ENCODE data around the gene PPP4R1. TPM values are rescaled to one million over a fixed set of nuclear protein-coding genes. Genes with fewer than 3 reads are reported as not detected.
A peak's percentile ranks its signal among the peaks of the same experiment; 100 is the strongest.

The PPP4R1 gene
- total RNA-seq, 2 experiments from 2014 or later = 35.7 to 40.2 TPM

GRCh38 chr18:9578306-9578705, 36.1 kb downstream of the PPP4R1 start:
- H3K27me3 ChIP-seq (ENCODE audit: control insufficient read depth in 1 of 2, insufficient read depth in 2 of 2, low read length in 2 of 2) = no peaks in the 10 kb centered on the region
- Mint-ChIP-seq H3K27me3 (no peaks in the 10 kb centered on the region), H3K36me3 (ENCODE audit: low read depth) (peaks cover 75% of the 10 kb centered on the region), H3K9me3 (peaks cover 8% of the 10 kb centered on the region), H3K27ac (no peak overlapping the region), H3K4me3 (no peak overlapping the region), H3K4me1 (ENCODE audit: low read depth) (no peaks in the 10 kb centered on the region)
- POLR2A ChIA-PET = no interaction called here
- peaks cover 47% of the 10 kb centered on the region for H3K36me3 ChIP-seq (ENCODE audit: insufficient read depth, low read length)
- H3K9me3 ChIP-seq (ENCODE audit: control insufficient read depth in 1 of 2, insufficient read depth in 1 of 2, low read length in 2 of 2) = no peaks in the 10 kb centered on the region
- H3K4me3 ChIP-seq (ENCODE audit: low read length) = no peak overlapping the region
- no peaks in the 10 kb centered on the region for H3K4me1 ChIP-seq (ENCODE audit: insufficient read depth, low read length)
- TF ChIP-seq CTCF (IDR thresholded peaks at IDR 0.05) = no peak
- no peak overlapping the region for H3K27ac ChIP-seq (ENCODE audit: low read depth in 1 of 2, low read length in 2 of 2)
- CTCF ChIA-PET = no interaction called here
- ATAC-seq (ENCODE audit: poor library complexity) (no peak), DNase-seq (no peak)
- intact Hi-C loops (cut with DNase I, micrococcal nuclease) = no loop called here

GRCh38 chr18:9577361-9577760, 37.0 kb downstream of the PPP4R1 start:
- ATAC-seq (ENCODE audit: poor library complexity) (no peak), DNase-seq (no peak)
- Mint-ChIP-seq H3K9me3 (peaks cover 5% of the 10 kb centered on the region), H3K36me3 (ENCODE audit: low read depth) (peaks cover 72% of the 10 kb centered on the region), H3K27ac (no peak overlapping the region), H3K4me3 (no peak overlapping the region), H3K27me3 (no peaks in the 10 kb centered on the region), H3K4me1 (ENCODE audit: low read depth) (no peaks in the 10 kb centered on the region)
- Histone ChIP-seq H3K4me3 (ENCODE audit: low read length) (no peak overlapping the region), H3K27ac (ENCODE audit: low read depth in 1 of 2, low read length in 2 of 2) (no peak overlapping the region), H3K4me1 (ENCODE audit: insufficient read depth, low read length) (no peaks in the 10 kb centered on the region), H3K36me3 (ENCODE audit: insufficient read depth, low read length) (peaks cover 42% of the 10 kb centered on the region), H3K9me3 (ENCODE audit: control insufficient read depth in 1 of 2, insufficient read depth in 1 of 2, low read length in 2 of 2) (no peaks in the 10 kb centered on the region), H3K27me3 (ENCODE audit: control insufficient read depth in 1 of 2, insufficient read depth in 2 of 2, low read length in 2 of 2) (no peaks in the 10 kb centered on the region)
- TF ChIP-seq CTCF (IDR thresholded peaks at IDR 0.05) = no peak
- intact Hi-C loops (cut with DNase I, micrococcal nuclease) = no loop called here
- ChIA-PET CTCF (interaction anchor here (2.3 kb wide), 1 partner anchor 12 kb away, joined by 7 read pairs; no protein-coding TSS in a partner anchor), POLR2A (no interaction called here)

- H3K36me3 Mint-ChIP-seq (ENCODE audit: low read depth) = peaks cover 69% of the 10 kb centered on the region
- H3K27me3 ChIP-seq (ENCODE audit: control insufficient read depth in 1 of 2, insufficient read depth in 2 of 2, low read length in 2 of 2) = no peaks in the 10 kb centered on the region
- ATAC-seq (ENCODE audit: poor library complexity) = peak; percentile 51
- H3K4me1 Mint-ChIP-seq (ENCODE audit: low read depth) = no peaks in the 10 kb centered on the region
- no peak overlapping the region for H3K4me3 Mint-ChIP-seq
- no peaks in the 10 kb centered on the region for H3K27me3 Mint-ChIP-seq
- CTCF ChIA-PET = interaction anchor here (2.3 kb wide), 1 partner anchor 10 kb away, joined by 7 read pairs; no protein-coding TSS in a partner anchor
- H3K27ac ChIP-seq (ENCODE audit: low read depth in 1 of 2, low read length in 2 of 2) = no peak overlapping the region
- H3K4me3 ChIP-seq (ENCODE audit: low read length) = no peak overlapping the region
- H3K36me3 ChIP-seq (ENCODE audit: insufficient read depth, low read length) = peaks cover 39% of the 10 kb centered on the region
- no peaks in the 10 kb centered on the region for H3K9me3 ChIP-seq (ENCODE audit: control insufficient read depth in 1 of 2, insufficient read depth in 1 of 2, low read length in 2 of 2)
- H3K27ac Mint-ChIP-seq = no peak overlapping the region
- peak in 4 of 14 experiments; percentile 7 to 61 (median 44) for DNase-seq
- TF ChIP-seq CTCF (IDR thresholded peaks at IDR 0.05) = peak; percentile 44
- intact Hi-C loops (cut with DNase I, micrococcal nuclease) = no loop called here
- POLR2A ChIA-PET = no interaction called here
- no peaks in the 10 kb centered on the region for H3K4me1 ChIP-seq (ENCODE audit: insufficient read depth, low read length)
- H3K9me3 Mint-ChIP-seq = no peaks in the 10 kb centered on the region
These were observed 38.8 kb downstream of the PPP4R1 start for GRCh38 chr18:9575558-9575957.
